Hematopoietic multipotent progenitor cell treated with erythropoietin and hydrocortisone succinate and interleukin-3 and kit ligand, for 4 days (in vitro differentiated cells): ENCODE results near the gene SPANXN4.

Source experiments
- DNase-seq: peaks from one replicate; pipeline ENCODE4 v3.0.0-alpha.2; 2015

SPANXN4 gene, protein sequence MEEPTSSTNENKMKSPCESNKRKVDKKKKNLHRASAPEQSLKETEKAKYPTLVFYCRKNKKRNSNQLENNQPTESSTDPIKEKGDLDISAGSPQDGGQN

DNA sequence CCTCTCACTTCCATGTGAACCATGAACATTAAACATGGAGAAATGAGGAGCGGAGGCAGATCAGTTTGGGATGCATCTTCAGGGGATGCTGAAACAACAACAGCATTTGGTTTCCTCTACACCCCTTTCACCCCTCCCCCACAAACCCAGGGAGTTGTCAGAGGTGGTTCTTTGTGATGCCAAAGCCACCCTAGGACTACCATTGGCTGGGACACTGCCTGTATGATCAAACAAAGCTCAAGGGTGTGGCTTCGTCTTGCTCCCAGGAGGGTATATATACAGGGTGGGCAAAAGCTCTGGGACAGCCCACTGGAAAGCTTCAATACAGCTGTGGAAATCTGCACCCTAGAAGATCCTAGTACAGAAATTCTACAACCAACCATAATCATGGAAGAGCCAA is at the start of gene SPANXN4:
TSS of gene SPANXN4 (plus strand) at position 301 of the 400 bp plus-strand sequence. CDS start at position 388, 87 bp downstream.
- no peak for DNase-seq

DNA sequence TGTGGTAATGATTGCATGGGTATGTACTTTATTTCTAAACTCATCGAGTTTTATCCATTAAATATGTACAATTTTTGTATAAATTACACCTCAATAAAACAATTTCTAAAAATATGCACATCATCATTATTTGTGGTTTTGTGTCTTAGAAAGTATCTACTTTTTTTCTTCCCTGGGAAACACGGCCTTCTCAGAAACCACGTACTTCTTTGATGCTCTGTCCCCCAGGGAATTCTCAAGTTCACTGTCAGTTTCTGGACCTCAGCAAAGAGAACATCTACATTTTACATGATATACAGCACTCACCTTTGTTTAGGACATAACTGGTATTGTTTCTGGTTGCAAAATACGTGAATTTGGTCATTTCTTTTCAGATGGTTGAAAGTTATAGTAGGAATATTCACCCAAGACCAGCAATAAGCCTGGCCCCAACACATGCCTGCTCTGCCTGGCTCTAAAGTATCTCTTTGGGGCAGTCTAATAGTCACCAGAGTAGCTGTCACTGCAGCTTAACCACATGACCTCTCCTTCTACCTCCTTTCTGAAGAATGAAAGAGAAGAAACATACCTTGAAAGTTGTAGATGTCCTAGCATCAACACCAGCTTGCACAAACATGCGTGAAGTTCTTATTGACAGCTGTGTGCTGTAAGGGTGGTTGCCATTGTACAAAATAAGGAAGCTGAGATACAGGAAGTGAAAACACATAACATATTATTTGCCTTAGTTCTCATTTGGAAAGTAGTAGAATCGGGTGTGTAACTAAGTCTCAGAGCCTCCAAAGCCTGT is 48.4 kb upstream of the SPANXN4 start:
- no peak for DNase-seq

DNA sequence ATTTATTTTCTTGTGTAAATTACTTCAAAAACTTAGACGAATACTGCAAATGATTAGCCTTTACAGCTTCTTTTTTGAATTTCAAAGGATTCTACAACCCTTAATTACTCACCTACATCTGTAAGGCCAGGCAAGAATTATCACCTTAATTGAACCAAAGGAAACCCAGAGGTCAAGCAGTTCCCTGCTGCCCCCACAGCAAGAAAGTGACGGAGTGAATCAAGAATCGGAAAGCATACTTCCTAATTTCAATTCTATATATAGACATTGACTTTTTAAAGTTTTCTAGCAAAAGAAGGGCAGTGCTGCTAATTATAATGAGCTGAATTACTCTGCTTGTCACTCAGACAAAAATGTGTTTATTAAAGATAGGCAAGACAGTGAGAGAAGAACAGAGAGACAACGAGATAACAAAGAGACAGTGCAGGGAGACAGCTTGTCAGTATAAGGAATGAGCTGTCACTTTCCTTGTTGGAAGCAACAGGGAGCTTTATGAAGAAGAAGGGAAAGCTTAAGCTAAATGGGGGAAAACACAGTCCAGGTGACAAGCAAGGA is 47.5 kb upstream of the SPANXN4 start:
- no peak for DNase-seq

DNA sequence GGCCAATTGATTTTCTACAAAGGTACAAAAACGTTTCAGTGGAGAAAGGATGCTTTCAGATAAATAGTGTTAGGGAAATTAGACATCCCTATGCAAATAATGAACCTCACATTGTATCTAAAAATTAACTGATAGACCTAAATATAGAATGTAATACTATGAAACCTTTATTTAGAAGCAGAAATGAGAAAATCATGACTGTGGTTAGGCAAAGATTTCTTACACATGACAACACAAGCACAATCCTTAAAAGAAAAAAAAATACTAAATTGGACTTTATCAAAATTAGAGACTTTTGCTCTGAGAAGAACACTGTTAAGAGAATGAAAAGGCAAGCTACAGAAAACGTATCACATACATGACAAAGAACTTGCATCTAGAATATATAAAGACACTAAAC is 43.0 kb upstream of the SPANXN4 start:
- no peak for DNase-seq

DNA sequence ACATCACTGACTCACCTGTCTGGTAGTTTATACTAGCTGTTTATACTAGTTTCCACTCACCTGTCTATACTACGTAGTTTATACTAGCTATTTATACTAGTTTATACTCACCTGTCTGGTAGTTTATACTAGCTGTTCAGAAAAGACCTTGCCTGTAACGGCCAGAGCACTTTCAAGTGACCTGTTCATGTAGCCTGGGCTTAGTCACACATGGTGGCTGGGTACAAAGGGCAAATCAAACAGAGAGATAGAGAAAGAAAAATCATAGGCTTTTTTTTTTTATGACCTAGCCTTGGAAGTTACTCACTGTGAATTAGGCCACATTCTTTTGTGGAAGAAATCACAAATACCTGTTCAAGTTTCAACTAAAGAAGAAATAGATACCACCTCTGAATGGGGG is 30.7 kb upstream of the SPANXN4 start:
- DNase-seq: no peak

DNA sequence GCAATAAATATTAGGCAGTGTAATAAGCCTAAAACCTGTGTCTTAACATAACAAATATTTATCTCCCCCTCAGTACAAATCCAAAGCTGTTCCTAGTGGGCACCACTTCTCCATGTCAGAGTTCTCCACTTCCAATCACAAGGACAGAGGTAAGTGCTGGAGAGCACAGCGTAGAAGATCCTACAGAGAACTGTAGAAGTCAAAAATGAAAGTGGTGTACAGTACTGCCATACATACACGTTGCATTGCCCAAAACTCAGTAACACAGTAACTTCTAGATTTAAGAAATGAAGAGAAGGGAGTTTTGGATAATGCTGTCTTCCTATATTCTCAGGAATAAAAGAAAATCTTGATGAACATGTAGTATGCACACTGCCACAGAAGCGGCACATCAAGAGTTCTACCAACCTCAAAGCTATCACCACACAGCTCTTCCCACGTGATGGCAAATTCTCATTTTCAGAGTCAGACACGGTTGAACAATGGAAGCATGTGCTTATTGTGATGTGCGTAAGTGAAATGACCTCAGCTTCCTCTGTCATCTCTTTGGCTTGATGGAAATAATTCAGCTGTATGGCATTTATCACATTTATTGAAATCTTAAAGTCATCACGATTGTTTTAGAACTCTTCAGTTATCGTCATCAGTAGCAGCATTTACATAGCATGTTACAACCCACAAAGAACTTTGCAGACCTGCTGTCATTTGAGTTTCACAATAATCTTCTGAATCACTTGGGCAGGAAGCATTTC is 27.1 kb upstream of the SPANXN4 start:
- DNase-seq: no peak

DNA sequence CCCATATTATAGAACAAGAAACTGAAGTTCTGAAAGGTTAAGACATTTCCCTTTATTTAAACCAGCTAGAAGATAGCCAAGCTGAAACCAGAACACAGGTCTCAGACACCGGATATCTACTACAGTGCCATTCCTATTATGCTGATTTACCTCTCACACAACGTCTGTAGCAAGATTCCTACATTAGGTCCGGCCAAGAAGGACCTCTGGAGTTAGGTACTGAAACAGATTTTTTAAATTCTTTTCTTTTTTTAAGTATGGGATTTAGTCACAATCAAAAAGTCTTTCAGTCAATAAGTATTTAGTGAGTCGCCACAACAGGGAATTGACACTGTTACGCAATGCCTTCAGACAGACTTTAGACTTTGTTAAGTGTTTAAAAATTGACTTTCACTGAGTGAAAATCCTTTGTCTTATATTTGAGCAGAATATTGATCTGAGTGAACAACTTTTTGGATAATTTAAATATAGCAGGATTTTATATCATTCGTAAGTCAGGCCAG is 26.5 kb upstream of the SPANXN4 start:
- DNase-seq: no peak

DNA sequence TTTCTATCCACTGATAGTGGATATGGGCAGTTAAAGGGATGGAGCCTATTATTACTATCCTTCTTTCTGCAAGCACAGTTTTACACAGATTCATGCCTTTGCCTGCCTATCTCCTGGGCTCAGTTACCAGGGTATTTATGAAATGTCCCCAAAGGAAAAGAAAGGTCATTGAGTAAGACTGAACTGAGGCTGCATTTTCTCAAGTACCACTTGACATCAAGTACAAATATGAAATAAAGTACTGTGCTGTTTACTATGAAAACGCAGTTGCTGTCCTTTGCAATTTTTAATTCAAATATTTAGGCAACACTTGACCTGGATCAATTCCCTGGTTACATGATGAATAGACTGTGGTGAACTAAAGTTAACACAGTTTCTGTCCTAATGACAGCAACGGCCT is 23.5 kb upstream of the SPANXN4 start:
- DNase-seq: no peak

DNA sequence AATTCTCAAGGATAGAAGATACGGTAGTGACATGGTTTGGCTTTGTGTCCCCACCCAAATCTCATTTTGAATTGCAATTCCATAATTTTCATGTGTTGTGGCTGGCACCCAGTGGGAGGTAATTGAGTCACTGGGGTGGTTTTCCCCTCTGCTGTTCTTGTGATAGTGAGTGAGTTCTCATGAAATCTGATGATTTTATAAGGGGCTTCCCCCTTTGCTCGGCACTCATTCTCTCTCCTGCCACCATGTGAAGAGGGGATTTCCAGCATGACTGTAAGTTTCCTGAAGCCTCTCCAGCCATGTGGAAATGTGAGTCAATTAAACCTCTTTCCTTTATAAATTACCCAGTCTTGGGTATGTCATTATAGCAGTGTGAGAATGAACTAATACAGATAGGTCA is 8.5 kb upstream of the SPANXN4 start:
- DNase-seq: no peak

DNA sequence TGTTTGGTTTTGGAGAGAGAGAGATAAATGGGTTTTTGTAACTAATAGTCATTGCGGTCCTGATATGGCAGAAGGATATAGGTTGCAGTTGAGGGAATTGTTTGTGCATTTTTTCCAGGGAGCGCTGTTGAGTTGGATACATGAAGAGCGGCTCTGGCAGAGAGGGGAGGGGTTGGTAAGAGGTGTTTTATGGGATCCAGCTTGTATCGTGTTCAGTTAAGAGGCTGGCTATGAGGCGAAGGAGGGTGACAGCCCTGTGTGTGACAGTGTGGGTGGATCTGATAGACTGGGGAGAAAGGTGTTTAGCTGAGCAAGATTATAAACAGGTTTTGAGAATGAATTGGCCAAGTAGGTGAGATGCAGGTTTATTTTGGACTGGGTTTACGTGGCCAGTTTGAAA is 1.5 kb downstream of the SPANXN4 start:
- no peak for DNase-seq

DNA sequence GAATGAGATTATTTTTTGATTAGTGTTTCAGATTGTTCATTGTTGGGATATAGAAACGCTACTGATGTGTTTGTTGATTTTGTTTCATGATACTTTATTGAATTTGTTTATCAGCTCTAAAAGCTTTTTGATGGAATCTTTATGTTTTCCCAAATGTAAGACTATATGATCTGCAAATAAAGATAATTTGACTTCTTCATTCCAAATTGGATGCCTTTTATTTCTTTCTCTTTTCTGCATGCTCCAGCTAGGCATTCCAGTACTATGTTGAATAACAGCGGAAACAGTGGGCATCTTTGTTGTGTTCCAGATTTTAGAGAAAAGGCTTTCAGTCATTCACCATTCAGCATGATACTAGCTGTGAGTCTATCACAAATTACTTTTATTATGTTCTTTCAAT is 21.8 kb downstream of the SPANXN4 start:
- DNase-seq: no peak

DNA sequence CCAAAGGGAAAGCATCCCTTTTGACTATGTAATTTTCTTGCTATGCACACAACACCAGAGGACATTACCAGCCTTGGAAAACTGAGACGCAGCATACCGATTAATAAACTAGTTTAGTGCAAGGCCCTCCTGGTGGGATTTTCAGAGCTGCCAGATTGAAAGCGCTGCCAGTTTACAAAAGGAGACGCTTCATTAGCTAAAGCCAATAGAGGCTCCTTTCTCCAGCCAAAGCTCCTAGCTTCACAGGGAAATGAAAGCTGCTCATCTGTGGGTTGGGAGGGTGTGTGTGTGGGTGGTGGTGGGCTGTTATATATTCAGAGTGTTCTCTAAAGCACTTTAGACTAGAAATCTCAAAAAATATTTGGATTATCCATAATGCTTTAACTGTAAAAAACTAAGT is 32.4 kb downstream of the SPANXN4 start:
- no peak for DNase-seq

DNA sequence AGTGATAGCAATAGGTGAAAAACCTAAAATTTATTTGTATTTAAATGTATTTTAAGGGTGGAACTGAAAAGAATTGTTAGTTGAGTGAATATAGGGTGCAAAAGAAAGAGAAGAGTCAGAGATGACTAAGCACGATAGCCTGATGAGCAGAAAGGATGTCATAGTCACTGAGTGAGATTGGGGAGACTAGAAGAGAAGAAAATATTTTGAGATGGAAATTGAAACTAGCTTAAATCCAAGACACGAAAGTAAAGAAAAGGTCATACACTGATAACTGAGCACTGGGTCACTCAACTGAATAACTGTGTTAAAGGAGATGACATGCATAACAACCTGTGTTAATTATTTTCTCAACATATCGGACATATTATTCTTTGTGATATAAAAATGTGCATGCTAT is 55.5 kb downstream of the SPANXN4 start:
- DNase-seq: no peak

DNA sequence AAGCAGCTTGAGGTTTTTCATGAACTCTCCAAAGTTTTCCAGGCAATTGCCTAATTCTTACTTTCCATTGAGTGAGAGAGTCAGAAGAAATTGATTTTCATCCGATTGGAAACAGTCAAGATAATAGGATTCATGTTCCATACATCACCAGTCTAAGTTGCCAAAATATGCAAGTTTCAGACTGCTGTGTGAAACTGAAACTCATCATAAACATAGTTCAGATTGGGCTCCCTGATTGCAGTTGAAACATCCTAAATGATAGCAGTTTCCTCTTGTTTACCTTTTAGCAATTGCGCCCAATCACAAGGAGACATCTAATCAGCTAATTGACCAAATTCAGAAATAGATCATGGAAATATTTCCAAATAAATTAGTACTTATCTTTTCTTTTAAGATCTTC is 56.8 kb downstream of the SPANXN4 start:
- no peak for DNase-seq
